NCI-H510A (cell line): Measurements from ENCODE around the gene ATP6V1B1.

Source experiments
- DNase-seq: peaks from one replicate; lab custom pipeline; 2025; lab: John Stamatoyannopoulos, UW

The ATP6V1B1 gene

GRCh38 chr2:70901227-70902066 is 34.3 kb upstream of the ATP6V1B1 start:
- DNase-seq: peak; percentile 35

- DNase-seq: no peak
These were observed 33.6 kb upstream of the ATP6V1B1 start for GRCh38 chr2:70902067-70902442.

DNA sequence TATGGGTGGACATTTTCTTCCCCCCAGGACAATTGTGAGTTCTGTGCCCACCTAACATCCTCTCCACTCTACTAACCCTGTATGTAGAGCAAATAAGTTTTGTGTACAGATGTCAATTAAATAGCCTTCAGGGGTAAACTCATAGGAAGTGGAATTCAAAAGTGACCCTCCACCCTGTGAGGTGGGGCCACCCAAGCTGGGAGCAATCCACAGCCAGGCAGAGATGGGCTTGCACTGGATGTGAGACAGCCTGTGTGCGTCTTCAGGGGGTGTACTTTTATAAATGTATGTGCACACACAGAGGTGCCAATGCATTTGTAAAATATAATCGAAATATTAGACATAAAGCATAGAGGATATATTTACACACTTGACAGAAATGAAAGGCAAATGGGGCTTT is 33.1 kb upstream of the ATP6V1B1 start:
- no peak for DNase-seq

DNA sequence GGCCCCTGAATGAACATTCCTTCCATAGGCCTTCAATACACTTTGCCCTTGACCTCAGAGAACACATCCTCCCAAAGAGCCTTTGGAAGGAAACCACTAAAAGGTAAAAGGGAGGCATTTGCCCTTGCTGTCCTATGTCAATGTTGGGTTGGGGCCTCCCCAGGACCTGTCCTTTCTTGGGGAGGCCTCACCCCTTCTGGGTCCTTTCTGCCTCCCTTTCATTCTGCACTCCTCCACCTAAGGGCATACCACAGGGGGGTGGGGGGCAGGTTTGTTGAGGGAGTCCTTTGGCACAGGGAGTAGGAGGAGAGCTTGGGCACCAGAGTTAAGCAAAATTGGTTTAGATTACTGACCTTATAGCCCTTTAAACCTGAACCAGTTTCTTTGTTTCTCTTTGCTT is 32.5 kb upstream of the ATP6V1B1 start:
- no peak for DNase-seq

DNA sequence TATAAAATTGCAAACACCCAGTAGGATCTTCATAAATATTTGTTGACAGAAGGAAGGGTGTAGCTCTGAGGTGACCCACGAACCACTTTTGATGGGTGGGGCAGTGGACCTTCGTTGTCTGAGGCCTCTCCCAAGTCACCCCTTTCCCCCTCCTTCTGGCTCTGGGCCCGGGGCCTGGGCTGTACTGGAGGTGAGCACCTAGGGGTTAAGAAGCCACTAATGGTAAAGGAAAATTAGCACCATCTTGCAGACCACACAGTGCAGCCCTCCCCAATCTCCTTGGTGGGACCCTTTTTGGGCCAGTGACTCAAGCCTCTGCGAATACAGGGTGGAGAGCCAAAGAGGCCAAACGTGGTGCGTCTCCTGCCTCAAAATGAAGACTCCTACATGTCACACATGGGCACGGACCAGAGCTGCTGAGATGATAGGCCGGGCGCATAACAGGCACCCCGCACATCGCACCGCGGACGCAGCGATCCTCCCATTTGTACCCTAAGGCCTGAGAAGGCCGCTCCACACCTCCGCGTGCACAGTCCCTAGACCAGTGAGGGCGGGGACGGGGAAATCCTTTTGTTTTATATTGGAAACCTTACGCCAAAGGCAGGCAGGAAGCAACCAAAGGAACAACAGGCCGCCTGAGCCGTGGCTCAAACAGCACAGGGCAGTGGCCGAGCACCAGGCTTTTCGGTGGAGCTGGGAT is 31.9 kb upstream of the ATP6V1B1 start:
- DNase-seq: no peak

- no peak for DNase-seq
These were observed 31.1 kb upstream of the ATP6V1B1 start for GRCh38 chr2:70904371-70905216.

- no peak for DNase-seq
These were observed 30.0 kb upstream of the ATP6V1B1 start for GRCh38 chr2:70905443-70906421.

DNA sequence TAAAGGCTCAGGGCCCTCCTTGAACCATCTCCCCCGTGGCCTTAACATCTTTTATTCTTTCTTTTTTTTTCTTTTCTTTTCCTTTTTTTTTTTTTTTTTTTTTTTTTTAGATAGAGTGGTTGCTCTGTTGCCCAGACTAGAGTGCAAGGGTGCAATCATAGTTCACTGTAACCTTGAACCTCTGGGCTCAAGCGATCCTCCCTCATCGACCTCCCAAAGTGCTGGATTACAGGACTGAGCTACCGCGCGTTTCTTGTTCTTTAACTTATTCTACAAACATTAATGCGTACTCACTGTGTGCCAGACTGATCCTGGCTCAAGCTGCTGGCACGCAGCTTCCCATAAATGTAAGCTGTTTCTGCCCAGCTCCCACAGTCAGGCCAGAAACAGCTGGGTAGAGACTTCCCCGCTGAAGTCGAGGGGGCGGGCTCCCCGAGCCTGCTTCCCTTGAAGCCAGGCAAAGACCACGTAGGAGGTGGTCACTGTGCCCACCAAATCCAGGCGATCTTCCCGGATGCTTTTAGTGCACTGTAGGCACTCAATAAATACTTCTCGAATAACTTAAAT is 29.2 kb upstream of the ATP6V1B1 start:
- no peak for DNase-seq

DNA sequence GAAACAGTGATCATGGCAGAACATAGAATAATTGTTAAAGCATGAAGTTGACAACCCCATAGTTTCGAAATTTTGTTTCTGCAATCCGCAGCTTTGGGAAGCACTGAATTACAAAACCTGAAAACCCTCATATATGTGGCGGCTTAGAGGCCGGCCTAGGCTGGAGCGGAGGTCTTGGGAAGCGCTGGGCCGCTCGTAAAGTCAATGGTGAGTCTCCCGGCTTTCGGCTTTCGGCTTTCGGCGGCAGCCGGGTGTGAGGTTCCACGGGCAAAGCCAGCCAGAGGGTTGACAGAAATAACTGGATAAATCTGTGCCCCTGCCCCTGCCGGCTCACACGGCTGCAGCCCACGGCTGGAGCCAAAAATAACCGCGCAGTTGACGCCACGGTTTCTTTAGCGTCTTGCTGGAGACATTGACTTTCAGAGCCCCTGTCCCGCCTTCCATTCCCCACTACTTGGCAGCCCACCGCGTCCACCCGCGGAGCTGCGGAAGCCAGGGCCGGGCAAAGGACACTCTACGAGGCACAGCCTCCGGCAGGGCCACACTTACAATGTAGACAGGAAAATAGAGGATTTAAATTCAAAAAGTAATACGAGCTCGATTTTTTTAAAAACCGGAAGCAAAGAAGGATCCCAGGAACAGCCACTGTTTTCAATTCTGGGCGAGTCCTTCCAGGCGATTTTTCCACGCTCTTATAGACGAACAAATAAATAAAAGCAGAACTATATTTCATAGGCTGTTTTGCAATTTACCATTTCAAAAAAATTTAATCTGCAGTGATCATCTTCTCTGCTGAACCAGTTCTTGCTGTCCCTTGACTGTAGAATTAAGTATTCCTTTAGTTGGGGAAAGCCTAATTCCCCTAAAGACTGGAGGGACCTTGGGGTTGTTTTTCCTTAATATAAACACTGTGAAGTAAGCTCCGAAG is 28.3 kb upstream of the ATP6V1B1 start:
- DNase-seq: no peak

- no peak for DNase-seq
These were observed 19.4 kb upstream of the ATP6V1B1 start for GRCh38 chr2:70916291-70916690.

DNA sequence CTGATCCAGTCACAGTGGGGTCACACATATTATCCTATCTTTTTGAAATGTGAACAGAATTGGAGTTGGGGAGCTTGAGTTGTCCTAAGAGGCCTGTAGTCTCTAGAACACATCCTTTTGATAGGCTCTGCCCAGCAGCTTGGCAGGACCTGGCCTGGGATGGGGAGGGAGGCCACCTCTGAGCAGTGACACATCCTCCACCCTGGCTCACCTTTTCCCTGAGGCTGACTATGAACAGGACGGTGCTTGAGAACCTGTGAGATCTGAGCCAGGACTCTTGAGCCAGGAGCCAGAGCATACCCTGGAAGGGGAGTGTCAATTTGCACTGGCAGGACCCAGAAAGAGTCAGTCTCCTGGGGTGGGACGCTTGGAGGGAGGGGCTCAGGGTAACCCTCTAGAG is 17.7 kb upstream of the ATP6V1B1 start:
- DNase-seq: no peak

GRCh38 chr2:70919672-70920366 is 15.9 kb upstream of the ATP6V1B1 start:
- peak; percentile 31 for DNase-seq

GRCh38 chr2:70920367-70920715 is 15.4 kb upstream of the ATP6V1B1 start:
- DNase-seq: no peak

DNA sequence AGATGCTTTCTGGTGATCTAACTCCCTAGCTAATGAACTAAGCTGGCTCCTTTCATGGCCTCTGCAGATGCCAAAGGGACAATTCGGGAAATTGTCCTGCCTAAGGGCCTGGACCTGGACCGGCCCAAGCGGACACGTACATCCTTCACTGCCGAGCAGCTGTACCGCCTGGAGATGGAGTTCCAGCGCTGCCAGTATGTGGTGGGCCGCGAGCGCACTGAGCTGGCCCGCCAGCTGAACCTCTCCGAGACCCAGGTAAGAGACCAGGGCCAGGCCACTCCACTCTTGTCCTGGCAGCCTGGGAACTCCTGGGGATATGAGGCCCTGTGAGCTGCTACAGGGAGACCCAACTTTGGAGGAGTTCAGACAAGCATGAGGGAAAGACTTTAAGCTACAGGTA is 14.7 kb upstream of the ATP6V1B1 start:
- DNase-seq: no peak

DNA sequence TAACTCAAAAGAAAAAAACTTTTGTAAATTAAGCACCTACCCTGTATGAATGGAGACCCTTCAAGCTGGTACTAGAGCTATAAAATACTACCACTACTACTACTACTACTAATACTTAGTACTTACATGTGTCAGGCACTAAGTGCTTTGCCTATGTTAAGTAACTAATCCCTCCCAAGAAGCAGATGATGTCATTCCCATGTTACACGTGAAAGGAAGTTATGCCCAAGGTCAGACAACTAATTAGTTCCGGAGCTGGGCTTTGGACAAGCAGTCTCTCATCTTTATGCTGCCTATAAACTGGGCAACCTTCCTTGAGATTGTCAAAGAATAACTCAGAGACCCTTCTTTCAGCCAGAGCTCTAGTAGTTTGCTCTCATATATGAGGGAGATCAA is 13.9 kb upstream of the ATP6V1B1 start:
- peak; percentile 63 for DNase-seq

DNA sequence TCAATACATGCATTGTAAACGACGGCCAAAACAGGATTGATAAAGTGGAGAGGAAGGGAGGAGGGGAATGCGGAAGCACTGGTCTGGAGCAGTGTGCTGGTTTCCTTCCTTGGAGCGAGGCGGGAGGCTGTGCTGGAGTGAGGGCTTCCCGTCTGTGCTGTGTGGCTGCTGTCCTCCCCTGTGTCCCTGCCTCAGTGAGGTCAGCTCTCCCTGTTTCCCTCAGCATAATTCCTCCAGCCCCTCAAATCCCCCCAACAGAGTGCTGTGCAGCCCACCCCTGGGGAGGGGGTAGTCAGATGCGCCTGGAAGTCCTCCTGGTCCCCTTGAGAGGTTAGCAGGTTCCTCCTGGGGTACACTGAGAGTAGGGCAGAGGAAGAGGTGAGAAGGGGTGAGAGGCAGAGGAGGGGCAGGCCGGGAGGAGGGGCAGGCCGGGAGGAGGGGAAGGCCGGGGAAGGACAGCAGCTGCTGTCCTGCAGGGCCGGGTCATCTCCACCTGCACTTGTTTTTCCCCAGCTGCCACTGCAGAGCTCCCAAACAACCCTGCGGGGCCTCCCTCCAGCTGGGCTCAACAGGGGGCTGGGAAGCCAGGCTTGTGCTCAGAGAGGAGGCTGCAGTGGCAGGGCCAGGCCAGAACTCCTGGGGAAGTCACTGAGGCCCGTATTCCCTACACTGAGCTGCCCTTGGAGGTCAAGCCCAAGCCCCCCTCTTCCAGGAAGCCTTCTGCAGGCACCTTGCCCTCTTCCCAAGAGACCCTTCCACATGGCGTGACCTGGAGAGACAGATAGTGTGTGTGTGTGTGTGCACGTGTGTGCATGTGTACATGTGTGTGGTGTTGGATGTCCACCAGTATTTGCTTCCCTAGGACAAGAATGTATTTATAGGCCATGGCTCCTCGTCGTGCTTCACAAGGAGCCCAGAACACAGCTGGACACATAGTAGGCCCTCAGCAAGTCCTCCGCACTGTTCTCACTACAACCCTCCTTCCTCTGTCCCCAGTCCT is 13.2 kb upstream of the ATP6V1B1 start:
- DNase-seq: peak; percentile 63

- peak; percentile 5 for DNase-seq
These were observed 12.2 kb upstream of the ATP6V1B1 start for GRCh38 chr2:70923378-70924015.

DNA sequence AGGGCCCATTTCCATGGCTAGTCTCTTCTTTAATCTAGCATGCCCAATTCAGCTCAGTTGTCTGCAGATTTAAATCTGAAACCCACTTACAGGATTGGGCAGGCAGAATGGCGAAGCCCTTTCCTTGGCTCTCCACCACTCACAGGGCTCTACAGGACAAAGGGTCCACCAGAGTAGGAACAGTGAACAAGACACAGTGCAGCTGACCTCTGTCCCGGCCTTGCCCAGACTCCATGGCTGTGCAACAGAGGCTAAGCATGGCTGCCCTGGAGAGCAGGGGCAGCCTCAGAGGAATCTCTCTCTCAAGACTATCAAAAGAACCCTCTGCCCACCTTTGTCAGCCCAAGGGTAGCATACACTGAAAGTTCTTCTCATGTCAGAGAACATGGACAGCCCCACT is 9.7 kb upstream of the ATP6V1B1 start:
- DNase-seq: no peak
